ENCODE measurements around the gene THEMIS. TPM values are rescaled to one million over a fixed set of nuclear protein-coding genes. Genes with fewer than 3 reads are reported as not detected.

Gene THEMIS
- total RNA-seq, 1 donor from 2014 or later = not detected

- Histone ChIP-seq H3K27ac (no peak overlapping the region), H3K9me3 (no peaks in the 10 kb centered on the region), H3K36me3 (no peaks in the 10 kb centered on the region), H3K4me1 (no peaks in the 10 kb centered on the region), H3K27me3 (no peaks in the 10 kb centered on the region), H3K4me3 (no peak overlapping the region)
- TF ChIP-seq CTCF (IDR thresholded peaks at IDR 0.05) = no peak
- intact Hi-C loops (cut with DNase I) = no loop called here
- DNase-seq (ENCODE audit: low spot score in 2 of 2) = no peak
These were observed 84.2 kb downstream of the THEMIS start for GRCh38 chr6:127816643-127817042.

- no peak overlapping the region for H3K27ac ChIP-seq
- intact Hi-C loops (cut with DNase I) = no loop called here
- no peaks in the 10 kb centered on the region for H3K27me3 ChIP-seq
- no peaks in the 10 kb centered on the region for H3K4me1 ChIP-seq
- no peak overlapping the region for H3K4me3 ChIP-seq
- DNase-seq (ENCODE audit: low spot score in 2 of 2) = no peak
- no peak for TF ChIP-seq CTCF (IDR thresholded peaks at IDR 0.05)
- no peaks in the 10 kb centered on the region for H3K9me3 ChIP-seq
- no peaks in the 10 kb centered on the region for H3K36me3 ChIP-seq
These were observed 87.2 kb downstream of the THEMIS start for GRCh38 chr6:127813699-127814027.

- Histone ChIP-seq H3K27ac (no peak overlapping the region), H3K4me1 (no peaks in the 10 kb centered on the region), H3K36me3 (no peaks in the 10 kb centered on the region), H3K4me3 (no peak overlapping the region), H3K9me3 (no peaks in the 10 kb centered on the region), H3K27me3 (no peaks in the 10 kb centered on the region)
- DNase-seq (ENCODE audit: low spot score in 2 of 2) = no peak
- TF ChIP-seq CTCF (IDR thresholded peaks at IDR 0.05) = no peak
- intact Hi-C loops (cut with DNase I) = no loop called here
These were observed 87.7 kb downstream of the THEMIS start for GRCh38 chr6:127812985-127813698.

GRCh38 chr6:127811900-127812570 is 88.8 kb downstream of the THEMIS start:
- TF ChIP-seq CTCF (IDR thresholded peaks at IDR 0.05) = no peak
- DNase-seq (ENCODE audit: low spot score in 2 of 2) = no peak
- intact Hi-C loops (cut with DNase I) = no loop called here
- Histone ChIP-seq H3K4me3 (no peak overlapping the region), H3K4me1 (no peaks in the 10 kb centered on the region), H3K36me3 (no peaks in the 10 kb centered on the region), H3K9me3 (no peaks in the 10 kb centered on the region), H3K27ac (no peak overlapping the region), H3K27me3 (no peaks in the 10 kb centered on the region)

GRCh38 chr6:127807806-127808517 is 92.9 kb downstream of the THEMIS start:
- Histone ChIP-seq H3K27ac (no peak overlapping the region), H3K4me1 (no peaks in the 10 kb centered on the region), H3K9me3 (no peaks in the 10 kb centered on the region), H3K4me3 (no peak overlapping the region), H3K36me3 (no peaks in the 10 kb centered on the region), H3K27me3 (no peaks in the 10 kb centered on the region)
- DNase-seq (ENCODE audit: low spot score in 2 of 2) = no peak
- no peak for TF ChIP-seq CTCF (IDR thresholded peaks at IDR 0.05)
- intact Hi-C loops (cut with DNase I) = no loop called here
